ENCODE data around the gene SGCD. TPM values are rescaled to one million over a fixed set of nuclear protein-coding genes. Genes with fewer than 3 reads are reported as not detected.

SGCD gene
- polyA plus RNA-seq, 1 experiment: 17.0 TPM

- CTCF ChIA-PET: no interaction called here
- TF ChIP-seq CTCF (IDR thresholded peaks at IDR 0.05; ENCODE audit: insufficient read depth, low read depth, low read length): no peak
These were observed 155.9 kb downstream of the SGCD start for GRCh38 chr5:156482818-156483217.

GRCh38 chr5:156486394-156487238 lies 159.7 kb downstream of the SGCD start:
- DNase-seq (ENCODE audit: low read depth): no peak
- Histone ChIP-seq H3K4me3 (ENCODE audit: low read depth, low read length) (no peak overlapping the region), H3K27me3 (ENCODE audit: control insufficient read depth, insufficient read depth, low read length) (no peaks in the 10 kb centered on the region), H3K36me3 (ENCODE audit: control insufficient read depth, insufficient read depth, low read length) (no peaks in the 10 kb centered on the region)
- CTCF ChIA-PET: interaction anchor here (1.0 kb wide), 1 partner anchor 16 kb away, joined by 3 read pairs; no protein-coding TSS in a partner anchor
- no peak for TF ChIP-seq CTCF (IDR thresholded peaks at IDR 0.05; ENCODE audit: insufficient read depth, low read depth, low read length)
- POLR2A ChIA-PET: no interaction called here

More at GRCh38 chr5:156482818-156483217, 155.9 kb downstream of the SGCD start:
- no peaks in the 10 kb centered on the region for H3K27me3 ChIP-seq (ENCODE audit: control insufficient read depth, insufficient read depth, low read length)
- no peak for DNase-seq (ENCODE audit: low read depth)
- no peaks in the 10 kb centered on the region for H3K36me3 ChIP-seq (ENCODE audit: control insufficient read depth, insufficient read depth, low read length)
- POLR2A ChIA-PET: no interaction called here
- no peak overlapping the region for H3K4me3 ChIP-seq (ENCODE audit: low read depth, low read length)

DNA sequence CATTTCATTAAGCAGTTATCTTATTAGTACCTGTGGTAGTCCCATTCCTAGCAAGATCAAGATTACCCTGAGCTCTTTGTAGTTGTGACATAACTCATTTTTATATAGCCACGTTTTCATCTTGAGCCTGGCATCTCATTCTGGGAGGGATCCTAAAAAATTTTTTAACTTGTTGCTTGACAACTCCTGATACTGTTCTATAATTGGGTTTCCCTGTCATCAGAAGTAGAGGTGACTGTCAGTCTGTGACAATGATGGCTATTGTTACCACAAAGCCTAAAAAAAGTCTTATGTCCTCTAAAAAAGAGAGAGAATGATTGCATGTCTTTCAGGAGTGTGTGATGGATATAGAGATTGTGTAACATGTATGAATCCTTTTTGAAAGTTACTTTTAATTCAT lies 164.8 kb downstream of the SGCD start:
- H3K4me3 ChIP-seq (ENCODE audit: low read depth, low read length): no peak overlapping the region
- CTCF ChIA-PET: no interaction called here
- no peaks in the 10 kb centered on the region for H3K36me3 ChIP-seq (ENCODE audit: control insufficient read depth, insufficient read depth, low read length)
- POLR2A ChIA-PET: no interaction called here
- DNase-seq (ENCODE audit: low read depth): no peak
- H3K27me3 ChIP-seq (ENCODE audit: control insufficient read depth, insufficient read depth, low read length): no peaks in the 10 kb centered on the region
- TF ChIP-seq CTCF (IDR thresholded peaks at IDR 0.05; ENCODE audit: insufficient read depth, low read depth, low read length): no peak

GRCh38 chr5:156496291-156496690 lies 169.3 kb downstream of the SGCD start:
- Histone ChIP-seq H3K4me3 (ENCODE audit: low read depth, low read length) (no peak overlapping the region), H3K27me3 (ENCODE audit: control insufficient read depth, insufficient read depth, low read length) (no peaks in the 10 kb centered on the region), H3K36me3 (ENCODE audit: control insufficient read depth, insufficient read depth, low read length) (no peaks in the 10 kb centered on the region)
- TF ChIP-seq CTCF (IDR thresholded peaks at IDR 0.05; ENCODE audit: insufficient read depth, low read depth, low read length): no peak
- CTCF ChIA-PET: no interaction called here
- no peak for DNase-seq (ENCODE audit: low read depth)
- POLR2A ChIA-PET: no interaction called here

GRCh38 chr5:156497804-156498208 lies 170.8 kb downstream of the SGCD start:
- DNase-seq (ENCODE audit: low read depth): no peak
- TF ChIP-seq CTCF (IDR thresholded peaks at IDR 0.05; ENCODE audit: insufficient read depth, low read depth, low read length): no peak
- Histone ChIP-seq H3K4me3 (ENCODE audit: low read depth, low read length) (no peak overlapping the region), H3K27me3 (ENCODE audit: control insufficient read depth, insufficient read depth, low read length) (no peaks in the 10 kb centered on the region), H3K36me3 (ENCODE audit: control insufficient read depth, insufficient read depth, low read length) (no peaks in the 10 kb centered on the region)
- CTCF ChIA-PET: interaction anchor here (0.6 to 1.0 kb wide), 3 partner anchors 9 to 348 kb away, joined by 3 read pairs; no protein-coding TSS in a partner anchor
- POLR2A ChIA-PET: interaction anchor here (0.5 kb wide), 1 partner anchor 21 kb away, joined by 5 read pairs; no protein-coding TSS in a partner anchor

Data from BJ (cell line).